Measurements from ENCODE around the gene CLEC11A.

- no peak for TF ChIP-seq CTCF (IDR thresholded peaks at IDR 0.05; ENCODE audit: borderline replicate concordance, extremely low read depth, low read length, poor library complexity, severe bottlenecking)
- TF ChIP-seq EZH2 (IDR thresholded peaks at IDR 0.05; ENCODE audit: borderline replicate concordance, low read depth, low read length, severe bottlenecking), result no peak
Measured at GRCh38 chr19:50702871-50703829, 20.0 kb upstream of the CLEC11A start.
